ENCODE data around the gene CBX1.
"Not testable (repeated sequence)": the region's sequence is repeated elsewhere in the genome, so short reads cannot be mapped to it uniquely, and the experiment has no call there.

Gene CBX1

GRCh38 chr17:48123111-48123510 is 21.8 kb upstream of the CBX1 start:
- no peak for DNase-seq (ENCODE audit: low spot score)

- no peak for DNase-seq (ENCODE audit: low spot score)
These were observed 21.4 kb upstream of the CBX1 start for GRCh38 chr17:48122665-48123045.

GRCh38 chr17:48121923-48122664 is 20.8 kb upstream of the CBX1 start:
- no peak for DNase-seq (ENCODE audit: low spot score)

GRCh38 chr17:48113201-48113676 is 12.0 kb upstream of the CBX1 start:
- DNase-seq (ENCODE audit: low spot score): peak; percentile 70

GRCh38 chr17:48111937-48112241 is 10.6 kb upstream of the CBX1 start:
- no peak for DNase-seq (ENCODE audit: low spot score)

GRCh38 chr17:48110761-48111160 is 9.5 kb upstream of the CBX1 start:
- no peak for DNase-seq (ENCODE audit: low spot score)

GRCh38 chr17:48107137-48108055 is 6.1 kb upstream of the CBX1 start, which contains the start of gene SNX11:
TSS of gene SNX11 (plus strand) at chr17:48107766. CDS start at chr17:48112044, 4,278 bp downstream.
- DNase-seq (ENCODE audit: low spot score): peak; percentile 94

- no peak for DNase-seq (ENCODE audit: low spot score)
These were observed 5.5 kb upstream of the CBX1 start for GRCh38 chr17:48106802-48107136.

GRCh38 chr17:48104440-48104839 is 3.2 kb upstream of the CBX1 start:
- DNase-seq (ENCODE audit: low spot score): no peak

GRCh38 chr17:48102798-48103715 is 1.8 kb upstream of the CBX1 start:
- DNase-seq (ENCODE audit: low spot score): no peak

- no peak for DNase-seq (ENCODE audit: low spot score)
These were observed 919 bp upstream of the CBX1 start for GRCh38 chr17:48102043-48102750.

- DNase-seq (ENCODE audit: low spot score): no peak
These were observed 677 bp downstream of the CBX1 start for GRCh38 chr17:48100591-48101011.

GRCh38 chr17:48100160-48100559 is 1.1 kb downstream of the CBX1 start:
- DNase-seq (ENCODE audit: low spot score): no peak

GRCh38 chr17:48095611-48096010 is 5.7 kb downstream of the CBX1 start:
- no peak for DNase-seq (ENCODE audit: low spot score)

- no peak for DNase-seq (ENCODE audit: low spot score)
These were observed 7.8 kb downstream of the CBX1 start for GRCh38 chr17:48093341-48094045.

GRCh38 chr17:48084932-48085331 is 16.3 kb downstream of the CBX1 start:
- DNase-seq (ENCODE audit: low spot score): no peak

GRCh38 chr17:48081858-48082257 is 19.4 kb downstream of the CBX1 start:
- DNase-seq (ENCODE audit: low spot score): no peak

GRCh38 chr17:48077152-48077551 is 24.1 kb downstream of the CBX1 start:
- not testable (repeated sequence) for DNase-seq (ENCODE audit: low spot score)

GRCh38 chr17:48074322-48075081 is 26.8 kb downstream of the CBX1 start:
- peak; percentile 63 for DNase-seq (ENCODE audit: low spot score)

GRCh38 chr17:48073566-48074094 is 27.6 kb downstream of the CBX1 start:
- not testable (repeated sequence) for DNase-seq (ENCODE audit: low spot score)

Data from CD4-positive, alpha-beta T cell treated with Interleukin-6 at 100 ng/mL for 8 hours (primary cell).